DMS114 treated with DMSO at 0.1 percent for 48 hours (cell line): ENCODE data around the gene EMILIN3.

Experiments
- DNase-seq: peaks from one replicate; lab custom pipeline; 2025; ENCODE audit not compliant: unreplicated experiment; lab: John Stamatoyannopoulos, UW

Gene EMILIN3, protein sequence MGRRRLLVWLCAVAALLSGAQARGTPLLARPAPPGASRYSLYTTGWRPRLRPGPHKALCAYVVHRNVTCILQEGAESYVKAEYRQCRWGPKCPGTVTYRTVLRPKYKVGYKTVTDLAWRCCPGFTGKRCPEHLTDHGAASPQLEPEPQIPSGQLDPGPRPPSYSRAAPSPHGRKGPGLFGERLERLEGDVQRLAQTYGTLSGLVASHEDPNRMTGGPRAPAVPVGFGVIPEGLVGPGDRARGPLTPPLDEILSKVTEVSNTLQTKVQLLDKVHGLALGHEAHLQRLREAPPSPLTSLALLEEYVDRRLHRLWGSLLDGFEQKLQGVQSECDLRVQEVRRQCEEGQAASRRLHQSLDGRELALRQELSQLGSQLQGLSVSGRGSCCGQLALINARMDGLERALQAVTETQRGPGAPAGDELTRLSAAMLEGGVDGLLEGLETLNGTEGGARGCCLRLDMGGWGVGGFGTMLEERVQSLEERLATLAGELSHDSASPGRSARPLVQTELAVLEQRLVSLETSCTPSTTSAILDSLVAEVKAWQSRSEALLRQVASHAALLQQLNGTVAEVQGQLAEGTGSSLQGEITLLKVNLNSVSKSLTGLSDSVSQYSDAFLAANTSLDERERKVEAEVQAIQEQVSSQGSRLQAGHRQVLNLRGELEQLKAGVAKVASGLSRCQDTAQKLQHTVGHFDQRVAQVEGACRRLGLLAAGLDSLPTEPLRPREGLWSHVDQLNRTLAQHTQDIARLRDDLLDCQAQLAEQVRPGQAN

GRCh38 chr20:41366546-41367392, at the start of gene EMILIN3:
Gene EMILIN3 (minus strand): TSS chr20:41366818. CDS start chr20:41366634, 184 bp downstream.
- no peak for DNase-seq

DNA sequence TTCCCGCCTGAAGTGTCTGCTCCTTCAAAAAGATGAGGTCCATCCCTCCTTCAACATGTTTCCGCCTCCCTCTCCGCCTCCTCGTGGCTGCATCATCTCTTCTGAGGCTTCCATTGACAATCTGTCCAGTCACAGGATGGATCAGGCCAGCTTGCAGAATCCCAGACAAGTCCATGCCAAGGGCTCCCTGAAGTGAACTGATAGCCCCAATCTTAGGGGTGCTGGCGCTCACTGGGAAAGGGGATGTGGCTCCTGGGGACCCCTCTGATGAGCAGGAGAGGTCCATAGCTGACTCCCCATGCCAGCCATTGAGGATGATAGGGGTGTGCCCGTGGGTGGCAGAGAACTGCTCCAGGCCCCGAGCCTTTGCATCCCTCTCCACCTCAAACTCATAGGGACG, 48.6 kb upstream of the EMILIN3 start:
- no peak for DNase-seq

- DNase-seq = no peak
These were observed 46.6 kb upstream of the EMILIN3 start for GRCh38 chr20:41413169-41413568.

DNA sequence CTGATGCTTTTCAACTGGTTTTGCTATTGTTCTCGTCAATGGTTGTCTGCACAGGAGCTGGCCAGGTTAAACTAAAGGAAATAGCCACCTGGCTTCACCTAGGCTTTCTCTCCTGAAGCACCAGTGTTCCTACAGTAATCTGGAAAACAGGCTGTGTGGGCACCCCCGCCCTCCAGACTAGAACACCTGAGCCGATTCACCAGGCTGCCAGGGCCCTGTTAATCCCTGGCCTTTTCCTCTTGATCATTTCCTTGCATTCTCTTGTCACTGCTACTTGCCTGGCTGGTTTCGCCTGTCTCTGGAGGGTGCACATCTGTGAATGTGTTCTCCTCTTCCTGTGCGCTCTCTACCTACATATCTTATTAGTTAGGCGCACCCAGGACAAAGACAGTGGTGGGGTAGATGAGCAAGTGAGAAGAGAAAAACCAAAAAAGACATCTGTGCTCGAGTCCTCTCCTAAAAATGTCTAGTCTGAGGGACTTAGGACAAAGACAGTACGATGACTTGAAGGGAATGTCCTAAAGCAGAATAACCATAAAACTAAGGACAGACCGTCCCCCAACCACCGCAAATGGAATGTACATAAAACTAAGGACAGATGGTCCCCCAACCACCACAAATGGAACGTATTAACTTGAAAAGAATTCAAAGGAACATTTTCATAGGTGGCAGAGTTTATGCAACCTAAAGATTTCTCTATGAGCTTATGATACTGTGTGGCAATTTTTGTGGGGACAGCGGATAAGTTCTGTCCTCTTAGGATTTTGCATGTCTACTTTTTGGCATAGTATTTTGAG, 45.9 kb upstream of the EMILIN3 start:
- DNase-seq = no peak

DNA sequence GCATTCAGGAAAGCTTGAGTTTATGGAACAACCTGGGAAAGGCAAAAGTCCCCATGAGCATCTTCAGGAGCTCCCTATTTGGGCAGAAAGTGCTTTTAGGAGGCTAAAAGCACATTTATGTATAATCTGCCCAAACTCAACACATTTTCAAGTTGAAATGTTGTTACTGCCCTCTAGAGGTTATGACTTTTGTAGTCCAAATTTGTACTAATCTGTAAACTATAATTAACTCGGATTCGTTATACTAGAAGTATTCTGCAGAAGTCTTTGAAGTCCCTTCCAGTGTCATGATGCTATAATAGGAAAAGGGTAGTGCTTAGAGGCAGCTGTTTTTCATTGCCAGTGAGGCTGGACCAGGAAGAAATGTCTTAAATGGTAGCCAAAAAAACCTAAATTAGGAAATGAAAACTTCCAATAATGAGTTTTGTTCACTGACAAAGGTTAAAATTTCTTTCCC, 44.8 kb upstream of the EMILIN3 start:
- no peak for DNase-seq

GRCh38 chr20:41408986-41409385, 42.4 kb upstream of the EMILIN3 start:
- DNase-seq = no peak

DNA sequence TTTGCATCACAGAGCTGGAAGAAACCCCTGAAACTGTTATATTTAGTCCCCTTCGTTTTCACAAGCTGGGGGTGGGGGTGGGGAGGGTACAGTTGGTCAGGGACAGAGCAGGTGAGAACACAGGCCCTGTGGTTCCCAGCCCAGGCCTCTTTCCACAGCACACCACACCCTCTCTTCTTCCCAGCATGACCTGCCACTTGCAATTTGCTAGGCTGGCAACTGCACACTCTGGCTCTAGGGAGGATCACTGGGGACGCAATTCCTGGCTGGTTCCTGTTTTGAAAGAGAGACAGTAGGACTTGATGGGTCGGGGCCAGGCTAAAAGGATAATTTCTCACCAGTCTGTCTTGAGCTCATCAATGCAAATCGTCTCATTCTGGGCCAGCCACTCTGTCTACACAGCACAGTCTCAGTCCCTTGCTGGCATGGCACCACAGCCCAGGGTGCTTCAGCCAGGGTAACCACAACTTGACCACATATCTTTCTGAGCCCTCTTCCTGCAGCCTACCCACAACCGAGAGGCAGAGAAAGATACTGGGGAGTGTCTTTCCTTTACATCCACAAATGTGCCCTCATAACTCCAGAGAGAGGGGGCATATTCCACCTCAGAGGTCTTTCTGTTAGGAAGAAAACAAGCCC, 41.7 kb upstream of the EMILIN3 start:
- DNase-seq = no peak

DNA sequence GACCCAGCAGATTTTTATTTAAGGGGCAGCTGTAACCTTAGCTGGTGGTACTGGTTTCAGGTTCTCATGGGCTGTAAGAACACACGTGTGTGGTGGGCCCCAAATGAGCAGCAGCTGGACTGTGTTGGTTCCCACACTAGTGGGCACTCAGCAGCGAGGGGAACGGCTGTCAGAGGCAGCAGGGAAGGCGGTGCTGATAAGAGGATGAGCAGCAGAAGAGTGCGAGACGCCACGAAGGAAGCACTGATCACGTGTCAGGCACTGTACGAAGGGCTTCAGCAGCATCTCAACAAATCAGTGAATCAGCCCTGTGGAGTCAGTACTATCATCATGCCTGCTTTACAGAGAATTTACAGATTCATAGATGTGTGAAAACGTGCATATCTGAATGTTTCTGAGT, 41.0 kb upstream of the EMILIN3 start:
- no peak for DNase-seq

DNA sequence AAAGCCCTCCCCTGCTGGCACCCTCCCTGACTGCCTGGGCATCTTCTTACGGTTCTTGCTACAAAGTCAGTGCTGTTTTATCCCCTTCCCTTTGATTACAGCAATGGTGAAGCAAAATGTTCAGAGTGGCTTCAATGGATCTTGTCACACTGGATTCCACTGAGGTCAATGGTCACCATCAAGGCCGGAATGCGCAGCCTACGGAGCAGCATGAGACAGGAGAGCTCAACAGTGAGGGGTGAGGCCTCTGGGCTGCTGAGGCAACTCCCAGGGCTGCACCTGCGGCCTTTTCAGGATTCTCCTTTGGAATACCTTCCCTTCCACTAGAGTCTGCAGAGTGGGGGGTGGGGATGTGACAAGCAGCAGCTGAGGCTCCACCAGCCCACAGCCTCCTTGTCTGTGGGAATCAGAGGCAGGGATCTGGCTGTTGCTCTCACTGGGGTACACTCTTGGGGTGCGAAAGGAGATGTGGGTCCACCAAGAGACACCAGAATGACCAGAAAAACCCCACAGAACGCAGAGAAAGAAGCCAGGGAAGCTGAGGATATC, 40.4 kb upstream of the EMILIN3 start:
- DNase-seq = no peak

- DNase-seq = no peak
These were observed 39.7 kb upstream of the EMILIN3 start for GRCh38 chr20:41406353-41406752.

- DNase-seq = no peak
These were observed 38.8 kb upstream of the EMILIN3 start for GRCh38 chr20:41405436-41405835.

DNA sequence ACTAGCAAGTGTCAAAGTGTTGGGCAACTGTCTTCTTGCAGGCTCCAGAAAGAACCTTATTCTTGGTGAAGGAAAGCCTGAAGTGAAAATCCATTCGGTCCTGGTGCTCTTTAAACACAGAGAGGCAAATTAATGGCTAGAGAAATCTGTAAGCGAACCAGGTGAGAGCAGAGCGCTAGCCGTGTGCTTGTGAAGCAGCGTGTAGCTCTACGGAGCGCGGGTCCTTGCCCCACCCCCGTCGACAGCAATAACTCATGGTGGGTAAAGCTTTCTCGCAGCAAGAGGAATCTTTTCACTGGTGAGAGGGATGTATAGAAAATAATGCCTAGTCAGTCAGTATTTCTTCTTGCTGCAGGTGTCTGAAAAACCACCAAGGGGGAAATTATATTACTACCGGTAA, 37.0 kb upstream of the EMILIN3 start:
- no peak for DNase-seq

DNA sequence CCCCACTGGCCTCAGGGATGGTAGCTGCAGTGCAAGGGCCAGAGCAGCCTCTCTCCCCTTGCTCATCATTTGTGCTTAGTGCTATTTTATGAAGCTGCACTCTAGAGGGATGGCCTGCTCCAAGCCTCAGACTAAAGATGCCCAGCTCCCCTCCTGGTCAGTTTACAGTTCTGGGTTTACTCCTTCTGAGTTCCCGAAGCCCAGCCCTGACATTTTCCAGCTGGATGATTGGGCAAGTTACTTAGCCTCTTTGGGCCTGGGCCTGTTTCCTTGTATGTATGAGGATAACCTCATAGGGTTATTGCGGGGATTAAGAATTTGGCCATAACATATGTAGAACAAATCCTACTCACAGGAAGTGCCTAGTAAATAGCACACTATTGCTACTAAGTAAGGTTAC, 31.8 kb upstream of the EMILIN3 start:
- DNase-seq = no peak

- DNase-seq = no peak
These were observed 29.3 kb upstream of the EMILIN3 start for GRCh38 chr20:41395667-41396664.

GRCh38 chr20:41394931-41395666, 28.5 kb upstream of the EMILIN3 start:
- no peak for DNase-seq

DNA sequence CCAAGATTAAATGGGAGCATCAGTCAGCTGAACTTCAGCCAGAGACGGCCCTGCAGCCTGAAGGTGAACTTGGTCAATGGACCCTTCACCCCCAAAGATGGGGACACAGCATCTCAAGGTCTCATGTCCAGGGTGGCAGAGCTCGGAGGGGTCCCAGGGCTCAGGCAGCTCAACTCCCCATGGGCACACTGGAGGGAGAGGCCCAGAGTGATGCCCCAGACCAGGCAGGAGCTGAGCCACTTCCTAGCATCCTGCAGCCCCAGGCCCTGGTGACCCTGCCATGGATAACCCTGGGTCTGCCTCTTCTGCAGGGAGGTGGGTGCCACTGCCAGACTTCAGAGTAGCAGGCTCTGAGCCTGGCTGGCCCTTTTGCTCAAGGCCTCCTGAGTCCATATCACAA, 27.5 kb upstream of the EMILIN3 start:
- no peak for DNase-seq

DNA sequence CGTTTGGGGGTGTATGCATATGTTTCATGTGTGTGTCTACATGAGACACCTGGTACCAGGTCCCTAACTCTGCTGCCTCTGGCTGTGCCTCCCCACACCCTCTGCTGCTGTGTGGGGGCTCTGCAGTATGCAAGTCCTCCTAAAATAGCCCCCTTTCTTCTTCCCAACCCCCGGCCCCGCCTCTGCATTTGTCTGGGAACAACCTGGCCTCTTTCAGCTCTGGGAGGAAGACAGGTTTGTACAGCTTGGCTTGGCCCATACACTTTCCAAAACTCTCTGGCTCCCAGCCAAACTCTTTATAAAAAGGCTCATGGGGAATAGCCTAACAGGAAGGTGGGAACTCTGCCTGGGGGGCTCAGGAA, 27.1 kb upstream of the EMILIN3 start:
- no peak for DNase-seq
